ENCODE results near the gene PPM1H.
"Not testable (repeated sequence)": the region's sequence is repeated elsewhere in the genome, so short reads cannot be mapped to it uniquely, and the experiment has no call there.

DNA sequence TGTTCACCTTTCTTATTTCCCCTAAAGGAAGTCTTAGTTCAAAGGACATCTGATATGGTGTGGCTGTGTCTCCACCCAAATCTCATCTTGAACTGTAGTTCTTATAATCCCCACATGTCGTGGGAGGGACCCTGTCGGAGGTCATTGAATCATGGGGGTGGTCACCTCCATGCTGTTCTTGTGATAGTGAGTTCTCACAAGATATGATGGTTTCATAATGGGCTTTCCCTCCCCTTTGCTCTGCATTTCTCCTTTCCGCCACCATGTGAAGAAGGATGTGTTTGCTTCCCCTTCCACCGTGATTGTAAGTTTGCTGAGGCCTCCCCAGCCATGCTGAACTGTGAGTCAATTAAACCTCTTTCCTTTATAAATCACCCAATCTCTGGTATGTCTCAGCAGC is 123.5 kb downstream of the PPM1H start:
- TF ChIP-seq, protein P1, sequence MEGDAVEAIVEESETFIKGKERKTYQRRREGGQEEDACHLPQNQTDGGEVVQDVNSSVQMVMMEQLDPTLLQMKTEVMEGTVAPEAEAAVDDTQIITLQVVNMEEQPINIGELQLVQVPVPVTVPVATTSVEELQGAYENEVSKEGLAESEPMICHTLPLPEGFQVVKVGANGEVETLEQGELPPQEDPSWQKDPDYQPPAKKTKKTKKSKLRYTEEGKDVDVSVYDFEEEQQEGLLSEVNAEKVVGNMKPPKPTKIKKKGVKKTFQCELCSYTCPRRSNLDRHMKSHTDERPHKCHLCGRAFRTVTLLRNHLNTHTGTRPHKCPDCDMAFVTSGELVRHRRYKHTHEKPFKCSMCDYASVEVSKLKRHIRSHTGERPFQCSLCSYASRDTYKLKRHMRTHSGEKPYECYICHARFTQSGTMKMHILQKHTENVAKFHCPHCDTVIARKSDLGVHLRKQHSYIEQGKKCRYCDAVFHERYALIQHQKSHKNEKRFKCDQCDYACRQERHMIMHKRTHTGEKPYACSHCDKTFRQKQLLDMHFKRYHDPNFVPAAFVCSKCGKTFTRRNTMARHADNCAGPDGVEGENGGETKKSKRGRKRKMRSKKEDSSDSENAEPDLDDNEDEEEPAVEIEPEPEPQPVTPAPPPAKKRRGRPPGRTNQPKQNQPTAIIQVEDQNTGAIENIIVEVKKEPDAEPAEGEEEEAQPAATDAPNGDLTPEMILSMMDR (IDR thresholded peaks at IDR 0.05): not testable (repeated sequence)
- TF ChIP-seq POLR2A (IDR thresholded peaks at IDR 0.05): not testable (repeated sequence)

Measured in vagina (tissue), 2 donors.